ENCODE results near the gene AP2A2. TPM values are rescaled to one million over a fixed set of nuclear protein-coding genes. Genes with fewer than 3 reads are reported as not detected.

The AP2A2 gene
- polyA plus RNA-seq, 1 donor from 2014 or later, result 7.1 TPM

- Mint-ChIP-seq H3K27me3 (peaks cover 10% of the 10 kb centered on the region), H3K4me1 (peaks cover 0 to 2% (median under 1%) of the 10 kb centered on the region in 3 donors), H3K4me3 (no peak overlapping the region), H3K27ac (no peak overlapping the region), H3K36me3 (no peaks in the 10 kb centered on the region), H3K9me3 (peaks cover 0 to 5% (median 0%) of the 10 kb centered on the region in 3 donors)
Observed at GRCh38 chr11:1049071-1049405, 123.4 kb downstream of the AP2A2 start.

- Mint-ChIP-seq H3K27me3 (peaks cover 10% of the 10 kb centered on the region), H3K9me3 (peaks cover 0 to 5% (median 0%) of the 10 kb centered on the region in 3 donors), H3K36me3 (no peaks in the 10 kb centered on the region)
Observed at GRCh38 chr11:1049431-1049891, 123.8 kb downstream of the AP2A2 start.

DNA sequence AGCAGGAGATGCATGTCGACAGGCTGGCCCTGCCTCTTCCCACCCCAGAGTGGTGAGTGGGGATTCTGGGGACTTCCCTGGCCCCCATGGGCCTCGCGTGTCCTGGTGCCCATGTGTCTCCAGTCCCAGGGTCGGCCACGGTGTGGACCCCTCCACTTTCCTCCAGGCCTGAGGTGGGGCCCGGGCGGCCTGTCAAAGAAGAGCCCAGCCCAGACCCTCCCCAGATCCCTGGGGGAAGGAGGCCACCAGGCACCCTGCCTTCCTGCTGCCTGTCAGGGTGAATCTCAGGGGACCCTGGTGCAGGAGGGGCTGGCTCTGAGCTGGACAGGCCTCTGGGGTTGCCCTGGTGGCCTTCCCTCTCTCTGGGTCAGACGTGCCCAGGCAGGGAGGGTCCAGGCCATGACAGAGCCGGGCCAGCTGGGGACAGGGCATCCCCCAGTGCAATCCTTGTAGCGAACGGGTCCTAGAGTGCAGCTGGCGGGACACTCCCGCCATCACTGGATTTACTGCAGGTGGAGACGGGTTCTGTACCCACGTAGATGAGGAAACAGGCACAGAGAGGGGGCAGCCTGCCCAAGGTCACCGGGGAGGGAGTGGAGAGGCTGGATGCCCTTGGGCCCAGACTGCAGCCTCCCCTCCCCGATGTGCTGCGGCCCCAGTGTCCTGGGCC is 124.4 kb downstream of the AP2A2 start:
- Mint-ChIP-seq H3K27me3 (peaks cover 8% of the 10 kb centered on the region), H3K36me3 (no peaks in the 10 kb centered on the region), H3K4me3 (no peak overlapping the region), H3K9me3 (peaks cover 0 to 2% (median 0%) of the 10 kb centered on the region in 3 donors), H3K27ac (peak overlapping the region in 1 of 3 donors; percentile 53), H3K4me1 (peaks cover 0 to 2% (median 0%) of the 10 kb centered on the region in 3 donors)

More at GRCh38 chr11:1049431-1049891, 123.8 kb downstream of the AP2A2 start:
- Mint-ChIP-seq H3K27ac (no peak overlapping the region), H3K4me3 (no peak overlapping the region), H3K4me1 (peaks cover 0 to 2% (median 0%) of the 10 kb centered on the region in 3 donors)

GRCh38 chr11:1050581-1051355 is 125.1 kb downstream of the AP2A2 start:
- H3K36me3 Mint-ChIP-seq, result no peaks in the 10 kb centered on the region
- peaks cover 11% of the 10 kb centered on the region for H3K27me3 Mint-ChIP-seq
- no peak overlapping the region for H3K4me3 Mint-ChIP-seq
- no peaks in the 10 kb centered on the region for H3K9me3 Mint-ChIP-seq
- H3K4me1 Mint-ChIP-seq, result peaks cover 0 to 2% (median 0%) of the 10 kb centered on the region in 3 donors
- H3K27ac Mint-ChIP-seq, result no peak overlapping the region

GRCh38 chr11:1051356-1052132 is 125.9 kb downstream of the AP2A2 start:
- no peaks in the 10 kb centered on the region for H3K36me3 Mint-ChIP-seq
- no peak overlapping the region for H3K4me3 Mint-ChIP-seq
- peaks cover 10% of the 10 kb centered on the region for H3K27me3 Mint-ChIP-seq
- peaks cover 0 to 2% (median 0%) of the 10 kb centered on the region in 3 donors for H3K4me1 Mint-ChIP-seq
- no peaks in the 10 kb centered on the region for H3K9me3 Mint-ChIP-seq
- H3K27ac Mint-ChIP-seq, result no peak overlapping the region

DNA sequence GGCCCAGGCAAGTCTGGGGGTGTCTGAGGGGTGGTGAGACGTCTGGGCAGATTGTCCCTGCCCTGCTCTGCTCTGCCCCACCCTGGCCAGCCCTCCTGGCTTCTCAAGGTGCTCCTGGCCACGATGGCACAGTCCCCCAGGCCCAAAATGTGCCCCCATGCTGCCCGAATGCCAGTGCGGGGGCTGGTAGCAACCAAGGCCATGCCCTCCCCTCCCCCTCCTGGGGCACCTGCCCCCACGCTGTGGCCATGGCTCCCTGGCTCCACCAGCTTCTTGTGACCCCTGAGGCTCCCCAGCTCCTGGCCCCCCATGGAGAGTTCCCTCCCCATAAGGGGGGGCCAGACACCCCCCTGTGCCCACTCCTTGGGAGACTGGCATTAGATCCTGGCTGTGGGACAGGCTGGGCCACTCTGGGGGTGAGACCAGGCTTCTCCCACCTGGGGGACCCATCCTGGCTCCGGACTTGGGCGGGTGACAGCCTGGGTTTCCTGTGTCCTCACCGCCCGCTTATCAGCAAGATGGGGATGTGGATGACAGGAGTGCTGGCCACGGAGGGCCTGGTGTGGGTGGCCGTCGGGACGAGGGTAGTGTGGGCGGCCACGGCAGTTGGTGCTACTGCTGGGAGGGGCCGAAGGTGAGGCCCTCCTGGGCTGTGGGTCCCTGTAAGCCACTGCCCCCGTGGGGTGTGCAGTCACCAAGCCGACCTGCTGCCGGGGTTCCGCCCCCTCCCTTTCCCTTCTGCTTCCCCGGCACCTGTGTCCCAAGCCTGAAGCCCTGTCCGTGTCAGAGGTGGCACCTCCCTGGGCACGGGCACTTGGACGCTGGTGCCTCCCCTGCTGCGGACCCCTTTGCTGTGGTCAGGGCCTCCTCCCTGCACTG is 126.7 kb downstream of the AP2A2 start:
- no peaks in the 10 kb centered on the region for H3K9me3 Mint-ChIP-seq
- no peak overlapping the region for H3K4me3 Mint-ChIP-seq
- peaks cover 0 to 2% (median 2%) of the 10 kb centered on the region in 3 donors for H3K4me1 Mint-ChIP-seq
- H3K36me3 Mint-ChIP-seq, result no peaks in the 10 kb centered on the region
- peaks cover 6% of the 10 kb centered on the region for H3K27me3 Mint-ChIP-seq
- H3K27ac Mint-ChIP-seq, result no peak overlapping the region

GRCh38 chr11:1053121-1053901 is 127.6 kb downstream of the AP2A2 start:
- Mint-ChIP-seq H3K36me3 (no peaks in the 10 kb centered on the region), H3K4me3 (no peak overlapping the region), H3K9me3 (no peaks in the 10 kb centered on the region), H3K4me1 (peaks cover 0 to 2% (median 2%) of the 10 kb centered on the region in 3 donors), H3K27ac (no peak overlapping the region), H3K27me3 (peaks cover 11% of the 10 kb centered on the region)

DNA sequence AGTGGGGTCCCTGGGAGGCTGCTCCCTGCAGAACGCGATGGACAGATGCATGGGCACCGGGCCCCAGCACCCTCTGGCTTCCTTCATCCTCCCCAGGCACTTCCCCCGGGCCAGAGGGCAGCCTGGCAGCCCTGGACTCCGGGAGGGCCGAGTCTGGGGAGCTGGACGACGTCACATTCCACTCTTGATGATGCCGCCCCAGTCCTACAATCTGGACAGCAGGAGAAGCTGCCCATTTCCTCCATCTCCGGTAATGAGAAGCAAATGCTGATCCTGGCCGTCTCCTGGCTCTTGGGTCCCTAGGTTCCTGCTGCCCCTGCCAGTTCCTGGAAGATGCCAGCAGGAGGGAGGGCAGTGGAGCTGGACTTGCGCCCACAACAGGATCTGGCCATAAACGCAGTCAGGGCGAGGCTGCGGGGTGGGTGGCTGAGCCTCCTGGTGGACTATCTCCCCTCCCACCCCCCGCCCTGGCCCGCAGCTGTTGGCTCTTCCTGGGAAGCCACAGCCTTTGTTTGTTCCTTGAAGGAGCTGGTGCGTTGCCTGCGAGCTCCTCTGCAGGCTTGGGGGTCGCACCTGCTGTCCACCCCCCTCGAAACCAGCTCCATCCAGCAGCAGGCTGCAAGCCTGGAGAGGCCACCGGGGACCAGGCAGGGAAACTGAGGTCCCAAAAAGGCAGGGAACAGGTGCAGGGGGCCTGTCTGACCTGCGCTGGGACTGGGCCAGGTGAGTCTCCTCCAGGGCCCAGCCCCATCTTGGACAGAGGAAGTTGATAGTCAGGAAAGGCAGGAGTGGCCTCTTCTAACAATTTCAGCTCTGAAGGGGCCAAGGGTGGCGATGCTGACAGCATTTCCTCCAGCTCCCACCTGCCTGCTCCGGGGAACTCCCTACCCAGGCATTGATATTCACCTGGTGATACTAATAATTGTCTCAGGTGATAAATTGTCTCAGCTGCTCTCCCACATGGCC is 128.8 kb downstream of the AP2A2 start:
- Mint-ChIP-seq H3K36me3 (no peaks in the 10 kb centered on the region), H3K4me1 (peaks cover 0 to 2% (median 2%) of the 10 kb centered on the region in 3 donors), H3K4me3 (no peak overlapping the region), H3K9me3 (peaks cover 0 to 2% (median 0%) of the 10 kb centered on the region in 3 donors), H3K27me3 (peaks cover 11% of the 10 kb centered on the region), H3K27ac (no peak overlapping the region)

DNA sequence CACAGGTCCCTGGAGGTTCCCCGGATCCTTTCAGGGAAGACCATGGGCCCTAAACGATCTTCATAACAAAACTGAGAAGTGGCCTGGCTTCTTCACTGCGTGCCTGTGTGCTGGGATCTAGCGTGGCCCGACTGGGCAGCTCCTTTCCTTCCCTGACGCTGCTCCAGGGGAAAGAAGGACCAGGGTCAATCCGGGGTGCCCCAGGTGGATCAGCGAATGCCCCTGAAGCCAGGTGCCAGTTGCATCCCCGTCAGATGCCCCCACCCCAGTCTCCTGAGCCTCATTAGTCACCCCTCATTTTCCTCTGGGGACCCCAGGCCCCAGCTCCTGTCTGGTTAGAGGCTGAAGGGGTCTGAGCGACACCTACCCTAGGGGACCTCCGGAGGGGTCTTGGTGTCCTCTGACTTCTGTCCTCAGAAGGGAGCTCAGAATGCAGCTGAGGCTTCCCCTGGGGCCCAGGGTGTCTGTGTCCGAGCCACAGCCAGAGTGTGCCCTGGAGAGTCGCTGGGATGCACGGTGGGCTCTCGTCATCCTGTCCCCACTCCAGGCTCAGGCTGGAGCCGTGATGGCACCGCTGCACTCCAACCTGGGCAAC is 129.5 kb downstream of the AP2A2 start:
- Mint-ChIP-seq H3K4me1 (peaks cover 0 to 2% (median 2%) of the 10 kb centered on the region in 3 donors), H3K27ac (no peak overlapping the region), H3K4me3 (no peak overlapping the region), H3K36me3 (no peaks in the 10 kb centered on the region), H3K9me3 (peaks cover 0 to 2% (median 0%) of the 10 kb centered on the region in 3 donors), H3K27me3 (peaks cover 10% of the 10 kb centered on the region)

DNA sequence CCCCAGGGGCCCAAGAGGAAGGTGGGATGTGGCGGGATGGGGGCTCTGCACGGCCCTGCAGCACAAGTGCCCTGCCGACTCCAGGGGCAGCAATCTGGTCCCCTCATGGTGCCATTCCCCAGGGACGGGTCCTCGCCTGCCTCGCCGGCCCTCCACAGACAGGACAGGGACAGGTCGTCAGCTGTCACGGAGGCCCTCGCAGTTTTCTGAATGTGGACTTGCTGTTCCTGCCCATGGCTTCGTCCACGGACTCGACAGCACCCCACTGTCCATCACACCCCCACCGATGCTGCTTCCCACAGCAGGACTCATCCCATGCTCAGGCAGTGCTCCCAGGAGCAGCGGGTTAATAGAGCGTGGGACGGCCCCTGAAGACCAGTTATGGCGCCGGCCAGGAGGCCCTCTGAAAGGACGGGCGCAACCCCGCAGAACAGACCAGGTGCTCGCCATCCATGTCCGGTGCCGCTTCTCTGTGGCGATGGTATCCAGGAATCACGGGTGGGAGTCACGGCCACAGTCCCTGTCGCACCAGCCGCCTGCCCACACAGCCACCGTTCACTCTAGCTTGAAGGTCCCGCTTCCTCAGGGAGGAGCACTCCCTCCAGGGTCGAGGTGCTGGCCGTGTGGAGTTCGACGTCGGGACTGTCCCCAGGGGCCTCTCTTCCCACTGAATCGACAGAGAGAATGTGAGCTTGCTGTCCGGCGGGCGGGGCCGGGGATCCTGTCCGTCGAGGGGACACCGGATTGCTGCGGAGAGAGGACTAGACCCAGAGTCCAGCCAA is 130.5 kb downstream of the AP2A2 start:
- no peaks in the 10 kb centered on the region for H3K36me3 Mint-ChIP-seq

GRCh38 chr11:1057806-1058205 is 132.1 kb downstream of the AP2A2 start:
- H3K36me3 Mint-ChIP-seq, result no peaks in the 10 kb centered on the region
- H3K4me3 Mint-ChIP-seq, result no peak overlapping the region
- H3K27me3 Mint-ChIP-seq, result peaks cover 15% of the 10 kb centered on the region
- peaks cover 0 to 2% (median 0%) of the 10 kb centered on the region in 3 donors for H3K4me1 Mint-ChIP-seq
- H3K9me3 Mint-ChIP-seq, result peaks cover 2 to 6% (median 5%) of the 10 kb centered on the region in 3 donors
- H3K27ac Mint-ChIP-seq, result no peak overlapping the region

More for the DNA sequence above, 130.5 kb downstream of the AP2A2 start:
- peaks cover 0 to 2% (median 0%) of the 10 kb centered on the region in 3 donors for H3K9me3 Mint-ChIP-seq
- H3K27me3 Mint-ChIP-seq, result peaks cover 11% of the 10 kb centered on the region
- no peak overlapping the region for H3K4me3 Mint-ChIP-seq
- H3K4me1 Mint-ChIP-seq, result peaks cover 0 to 2% (median 0%) of the 10 kb centered on the region in 3 donors
- H3K27ac Mint-ChIP-seq, result no peak overlapping the region

- H3K9me3 Mint-ChIP-seq, result peaks cover 2 to 6% (median 5%) of the 10 kb centered on the region in 3 donors
- no peaks in the 10 kb centered on the region for H3K36me3 Mint-ChIP-seq
- H3K4me1 Mint-ChIP-seq, result peaks cover 0 to 2% (median 2%) of the 10 kb centered on the region in 3 donors
- H3K27ac Mint-ChIP-seq, result no peak overlapping the region
- no peak overlapping the region for H3K4me3 Mint-ChIP-seq
- H3K27me3 Mint-ChIP-seq, result peaks cover 20% of the 10 kb centered on the region
Observed at GRCh38 chr11:1059759-1060158, 134.1 kb downstream of the AP2A2 start.

Measured in IgD-negative memory B cell (primary cell).